Measurements from ENCODE around the gene RILPL2.
"Not testable (repeated sequence)": the region's sequence is repeated elsewhere in the genome, so short reads cannot be mapped to it uniquely, and the experiment has no call there.

Gene RILPL2

GRCh38 chr12:123436017-123436964, at the start of gene RILPL2:
TSS of gene RILPL2 (minus strand) at chr12:123436684. CDS start at chr12:123436420, 264 bp downstream.
- DNase-seq: peak; percentile 65 to 97 (median 81)
- intact Hi-C loops (cut with DNase I): no loop called here

- intact Hi-C loops (cut with DNase I): no loop called here
- DNase-seq: peak in 8 of 10 donors; percentile 52 to 94 (median 72)
Measured at GRCh38 chr12:123485756-123486155, 49.3 kb upstream of the RILPL2 start.

- peak in 2 of 10 donors; percentile 35 to 61 for DNase-seq
- intact Hi-C loops (cut with DNase I): no loop called here
Measured at GRCh38 chr12:123483602-123484248, 47.2 kb upstream of the RILPL2 start.

GRCh38 chr12:123482876-123483275, 46.4 kb upstream of the RILPL2 start:
- intact Hi-C loops (cut with DNase I): no loop called here

GRCh38 chr12:123481251-123481650, 44.8 kb upstream of the RILPL2 start:
- intact Hi-C loops (cut with DNase I): not testable (repeated sequence)

More at GRCh38 chr12:123482876-123483275, 46.4 kb upstream of the RILPL2 start:
- DNase-seq: no peak

GRCh38 chr12:123479442-123480180, 43.1 kb upstream of the RILPL2 start:
- intact Hi-C loops (cut with DNase I): loop anchor here (2.0 kb wide), 1 partner anchor 55 kb away; no protein-coding TSS in a partner anchor
- peak; percentile 83 to 99 (median 90) for DNase-seq

More at GRCh38 chr12:123481251-123481650, 44.8 kb upstream of the RILPL2 start:
- DNase-seq: peak in 2 of 10 donors; percentile 56 to 59

GRCh38 chr12:123478762-123479161, 42.3 kb upstream of the RILPL2 start:
- DNase-seq: peak; percentile 60 to 96 (median 79)
- intact Hi-C loops (cut with DNase I): loop anchor here (2.0 kb wide), 1 partner anchor 56 kb away; no protein-coding TSS in a partner anchor

GRCh38 chr12:123478069-123478468, 41.6 kb upstream of the RILPL2 start:
- intact Hi-C loops (cut with DNase I): loop anchor here (2.0 kb wide), 1 partner anchor 57 kb away; no protein-coding TSS in a partner anchor
- DNase-seq: peak in 1 of 10 donors; percentile 85

GRCh38 chr12:123475246-123475703, 38.8 kb upstream of the RILPL2 start:
- intact Hi-C loops (cut with DNase I): no loop called here
- no peak for DNase-seq

GRCh38 chr12:123474485-123475245, 38.2 kb upstream of the RILPL2 start:
- no peak for DNase-seq
- intact Hi-C loops (cut with DNase I): no loop called here

GRCh38 chr12:123472438-123472849, 36.0 kb upstream of the RILPL2 start:
- intact Hi-C loops (cut with DNase I): no loop called here

GRCh38 chr12:123471374-123472068, 35.0 kb upstream of the RILPL2 start:
- intact Hi-C loops (cut with DNase I): no loop called here
- peak in 9 of 10 donors; percentile 18 to 95 (median 71) for DNase-seq

More at GRCh38 chr12:123472438-123472849, 36.0 kb upstream of the RILPL2 start:
- DNase-seq: no peak

- intact Hi-C loops (cut with DNase I): no loop called here
Measured at GRCh38 chr12:123469978-123470377, 33.5 kb upstream of the RILPL2 start.

GRCh38 chr12:123468786-123469185, 32.3 kb upstream of the RILPL2 start:
- intact Hi-C loops (cut with DNase I): no loop called here
- no peak for DNase-seq

More at GRCh38 chr12:123469978-123470377, 33.5 kb upstream of the RILPL2 start:
- DNase-seq: no peak

GRCh38 chr12:123465084-123465483, 28.6 kb upstream of the RILPL2 start:
- intact Hi-C loops (cut with DNase I): no loop called here

GRCh38 chr12:123463174-123463573, 26.7 kb upstream of the RILPL2 start:
- DNase-seq; intact Hi-C loops (cut with DNase I): not testable (repeated sequence)

More at GRCh38 chr12:123465084-123465483, 28.6 kb upstream of the RILPL2 start:
- no peak for DNase-seq

- intact Hi-C loops (cut with DNase I): loop anchor here (5.0 kb wide), 1 partner anchor 124 kb away; the partner anchor contains the start of gene TMED2
- peak; percentile 75 to 97 (median 80) for DNase-seq
Measured at GRCh38 chr12:123457980-123458779, 21.7 kb upstream of the RILPL2 start, which contains the start of gene SNRNP35. TSS of gene SNRNP35 (plus strand) at chr12:123458139. CDS start at chr12:123465541, 7,402 bp downstream.

GRCh38 chr12:123453165-123453564, 16.7 kb upstream of the RILPL2 start:
- no peak for DNase-seq
- intact Hi-C loops (cut with DNase I): no loop called here

All from posterior cingulate gyrus (tissue), 11 donors.